KG1 (cell line): ENCODE measurements around the gene SH3PXD2B.

Experiments used
- DNase-seq: peaks from one replicate; lab custom pipeline; 2025; lab: John Stamatoyannopoulos, UW

The SH3PXD2B gene

DNA sequence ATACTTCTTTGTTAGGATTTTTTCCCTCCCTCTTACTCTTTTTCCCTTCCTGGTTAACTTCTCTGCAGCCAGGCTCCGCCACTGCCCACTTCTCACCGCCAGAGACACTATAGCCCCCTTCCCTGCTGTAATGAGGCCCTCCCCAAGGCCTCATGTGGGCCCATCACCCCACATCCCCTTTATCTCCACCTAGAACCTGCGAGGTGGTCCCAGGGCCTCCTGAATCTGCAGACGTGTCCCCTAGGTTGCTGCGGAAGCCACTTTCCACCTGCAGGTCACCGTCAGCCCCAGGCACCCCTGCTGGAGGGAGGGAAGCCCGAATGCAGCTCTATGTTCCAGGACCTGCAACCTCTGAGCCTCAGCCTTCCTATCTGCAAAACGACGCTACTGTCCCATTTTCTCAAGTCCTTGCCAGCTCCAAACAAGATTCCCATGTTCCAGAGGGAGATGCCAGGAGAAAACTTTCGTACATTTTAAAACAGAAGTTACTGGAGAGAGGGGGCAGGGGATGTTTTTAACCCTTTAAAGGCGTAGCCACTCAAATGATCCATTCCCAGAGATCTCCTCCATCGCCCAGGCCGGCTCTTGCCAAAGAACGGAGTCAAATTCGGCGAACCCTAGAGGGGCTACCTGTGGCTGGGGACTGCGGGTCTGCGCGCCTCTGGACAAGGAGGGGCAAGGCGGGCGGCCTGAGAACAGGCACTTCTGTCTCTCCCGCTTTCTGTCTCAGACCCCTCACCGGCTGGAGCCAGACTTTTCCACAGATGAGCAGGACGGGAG, 929 bp downstream of the SH3PXD2B start:
- DNase-seq = no peak

DNA sequence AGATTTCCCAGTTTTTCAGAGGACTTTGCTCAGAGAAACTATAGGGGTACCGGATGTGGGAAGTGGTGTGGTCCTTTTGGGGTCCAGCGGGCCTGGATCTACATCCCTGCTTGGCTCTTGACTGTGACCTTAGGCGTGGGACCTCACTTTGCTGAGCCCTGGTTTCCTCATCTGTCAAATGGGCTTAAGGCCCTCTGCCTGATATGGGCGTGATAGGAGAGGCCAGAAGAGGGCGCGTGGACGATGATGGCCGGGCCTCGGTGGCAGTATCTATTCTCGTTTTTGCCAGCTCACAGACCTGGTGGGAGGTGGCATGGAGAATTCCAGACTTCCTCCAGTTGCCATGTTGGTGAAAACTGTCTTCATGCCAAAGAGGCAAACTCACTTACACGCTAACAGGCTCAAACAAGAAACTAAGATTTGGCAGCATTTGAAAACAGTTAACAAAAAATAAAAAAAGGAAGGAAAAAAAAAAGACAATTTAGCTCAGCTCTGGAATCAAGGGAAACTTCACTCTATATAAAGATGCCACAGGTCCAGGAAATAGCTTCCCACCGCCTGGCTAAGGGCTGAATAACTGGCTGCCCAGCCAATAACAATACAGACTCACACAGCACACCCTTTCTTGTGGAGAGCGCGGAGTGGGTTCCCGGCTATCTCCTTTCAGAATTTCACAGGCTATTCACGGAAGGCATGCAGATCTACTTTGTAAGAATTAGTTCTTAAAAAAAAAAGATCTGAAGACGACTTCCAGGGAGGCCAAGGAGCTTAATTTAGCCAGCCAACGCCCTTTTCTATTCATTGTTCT, 1.7 kb downstream of the SH3PXD2B start:
- no peak for DNase-seq

DNA sequence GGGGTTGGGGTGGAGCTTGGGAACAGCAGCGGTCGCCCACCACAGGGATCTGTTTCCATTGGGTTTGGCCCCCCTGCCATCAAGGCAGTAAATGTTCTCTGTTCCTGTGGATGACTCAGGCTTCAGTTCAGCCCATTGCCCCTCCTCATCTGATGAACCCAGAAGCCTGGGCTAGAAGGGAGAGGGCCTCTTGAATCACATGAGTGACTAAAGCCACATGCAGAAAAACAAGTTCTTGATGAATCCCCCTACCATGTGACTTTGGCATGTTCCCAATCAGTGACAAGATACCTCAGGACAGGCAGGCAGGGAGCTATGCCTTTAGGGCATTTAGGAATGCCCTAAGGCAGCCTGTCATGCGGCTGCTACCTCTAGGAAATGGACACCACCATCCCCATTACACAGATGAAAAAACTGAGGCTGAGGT, 2.5 kb downstream of the SH3PXD2B start:
- DNase-seq = no peak

DNA sequence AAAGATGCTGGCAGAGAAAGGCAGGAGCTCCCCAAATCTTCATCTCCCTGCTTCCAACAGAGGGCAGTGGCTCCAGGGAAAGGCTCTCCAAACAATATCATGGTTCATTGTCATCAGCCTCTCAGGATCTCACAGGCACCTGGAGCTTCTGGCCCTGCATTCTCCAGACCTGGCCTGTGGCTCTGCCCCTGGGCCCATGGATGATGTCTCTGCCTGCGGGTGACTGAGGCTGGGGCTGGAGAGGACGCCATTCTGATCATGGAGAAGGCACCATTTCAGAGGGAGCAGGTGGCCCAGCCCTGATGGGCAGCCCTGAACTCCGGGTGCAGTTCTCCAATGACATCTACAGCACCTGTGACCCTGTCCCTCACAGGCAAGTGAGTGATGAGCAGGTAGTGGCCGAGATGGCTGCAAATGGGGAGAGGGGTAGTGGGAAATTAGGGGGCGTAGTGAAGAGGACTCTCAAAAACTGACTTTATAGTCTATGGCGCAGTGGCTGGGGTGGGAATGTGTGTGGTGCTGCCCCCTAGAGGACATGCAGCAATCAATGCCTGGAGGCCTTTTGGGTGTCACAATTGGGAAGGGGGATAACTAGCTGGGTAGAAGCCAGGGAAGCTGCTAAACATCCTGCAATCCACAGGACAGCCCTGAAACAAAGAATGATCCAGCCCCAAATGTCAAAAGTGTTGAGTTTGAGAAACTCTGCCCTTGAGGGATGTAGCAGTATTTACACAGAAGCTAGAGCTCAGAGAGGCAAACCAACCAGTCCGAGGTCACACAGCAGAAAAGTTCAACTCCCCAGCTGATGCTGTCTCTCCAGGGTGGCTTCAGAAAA, 3.2 kb downstream of the SH3PXD2B start:
- peak; percentile 27 for DNase-seq

DNA sequence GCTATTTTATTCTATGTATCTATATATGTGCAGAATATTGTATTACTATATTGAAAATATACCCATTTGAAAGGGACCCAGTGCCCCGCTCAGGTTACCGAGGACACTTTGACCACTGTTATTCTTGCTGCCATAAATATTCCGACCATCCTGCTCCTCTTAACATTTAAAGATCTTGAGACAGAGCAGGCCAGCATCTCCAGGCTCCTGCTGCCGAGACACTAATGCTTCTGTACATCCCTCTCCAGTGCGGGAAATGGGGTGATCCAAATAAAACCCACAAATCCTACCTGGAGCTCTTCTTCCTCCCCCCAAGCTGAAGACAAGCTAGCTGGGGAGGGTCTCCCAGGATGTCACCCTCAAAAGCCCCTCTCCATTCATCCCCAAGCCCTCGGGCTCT, 3.9 kb downstream of the SH3PXD2B start:
- DNase-seq = no peak

DNA sequence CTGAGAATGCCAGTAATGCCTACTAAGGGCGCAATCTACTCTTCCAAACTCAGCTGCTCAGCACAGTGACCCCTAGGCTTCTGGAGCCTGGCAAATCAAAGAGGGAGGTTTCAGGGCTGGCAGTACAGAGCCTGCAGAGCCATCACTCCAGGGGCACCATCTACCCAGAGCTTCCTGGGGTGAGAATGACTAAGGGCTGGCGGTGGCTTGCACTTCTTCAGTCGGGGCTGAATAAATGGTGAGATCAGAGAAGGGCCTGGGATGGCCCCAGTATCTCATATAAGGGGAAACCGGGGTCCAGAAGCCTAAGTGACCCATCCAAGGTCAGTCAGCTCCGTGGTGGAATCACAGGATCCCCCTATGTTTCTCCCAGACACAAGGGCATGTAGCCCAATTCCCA, 5.3 kb downstream of the SH3PXD2B start:
- DNase-seq = no peak

DNA sequence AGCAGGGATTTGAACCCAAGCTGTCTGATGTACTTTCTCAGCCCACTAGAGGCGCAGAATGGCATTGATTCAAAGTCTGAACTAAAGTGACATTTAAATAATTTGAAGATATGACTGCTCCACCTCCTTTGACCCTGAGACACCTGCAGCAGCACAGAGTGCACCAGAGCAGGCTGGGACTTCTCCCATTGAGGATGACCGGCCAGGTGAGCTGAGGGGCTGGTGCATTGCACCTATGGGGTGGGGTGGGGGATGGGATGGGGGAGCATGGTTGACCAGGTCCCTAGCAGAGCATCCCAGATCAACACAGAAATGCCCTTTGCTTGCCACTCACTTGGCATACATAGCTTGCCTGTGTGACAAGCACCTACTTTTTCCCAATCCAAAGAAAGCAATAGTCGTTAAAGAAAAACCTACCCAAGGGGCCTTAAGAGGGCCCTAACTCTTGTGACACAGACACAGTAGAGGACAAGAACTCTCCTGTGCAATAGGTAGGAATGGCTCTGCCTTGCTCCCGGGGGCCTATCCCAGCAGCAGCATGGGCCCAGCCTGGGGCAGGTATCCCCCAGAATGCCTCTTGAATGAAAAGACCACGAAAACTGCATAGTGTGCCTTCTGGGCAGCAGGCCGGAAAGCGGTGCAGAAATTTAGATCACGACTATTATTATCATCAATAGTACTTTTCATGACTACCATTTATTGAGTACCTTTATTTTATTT, 6.5 kb downstream of the SH3PXD2B start:
- no peak for DNase-seq

DNA sequence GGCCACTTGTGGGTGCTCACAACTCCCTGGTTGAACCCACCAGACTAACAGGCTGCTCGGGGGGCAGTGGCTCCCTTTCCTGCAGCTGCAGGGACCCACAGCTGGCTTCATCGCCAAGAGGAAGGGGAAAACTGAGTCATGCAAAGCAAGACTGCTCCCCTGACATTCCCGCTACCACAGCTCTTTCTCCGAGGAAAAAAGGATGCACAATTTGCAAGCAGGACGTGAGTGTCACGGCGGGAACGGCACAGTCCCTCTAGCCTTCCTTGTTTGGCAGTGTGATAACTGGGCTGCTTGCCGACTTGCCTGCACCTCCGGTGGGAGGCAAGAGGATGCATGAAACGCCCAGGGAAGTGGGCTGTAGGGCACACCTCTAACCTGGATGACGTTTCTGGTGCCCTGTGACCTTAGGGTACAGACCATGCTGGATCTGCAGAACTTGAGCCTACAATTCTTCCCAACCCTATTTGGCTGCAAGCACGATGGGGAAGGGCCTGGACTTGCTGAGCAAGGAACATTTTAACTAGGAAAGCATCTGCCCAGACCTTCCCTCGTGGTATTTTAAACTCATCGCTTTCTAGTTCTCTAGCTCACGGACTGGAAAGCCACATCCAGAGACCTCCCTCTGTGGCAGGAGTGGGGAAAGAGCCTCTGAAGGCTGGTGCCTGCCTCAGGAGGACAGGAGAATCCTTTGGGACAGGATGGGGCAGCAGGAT, 7.8 kb downstream of the SH3PXD2B start:
- no peak for DNase-seq

DNA sequence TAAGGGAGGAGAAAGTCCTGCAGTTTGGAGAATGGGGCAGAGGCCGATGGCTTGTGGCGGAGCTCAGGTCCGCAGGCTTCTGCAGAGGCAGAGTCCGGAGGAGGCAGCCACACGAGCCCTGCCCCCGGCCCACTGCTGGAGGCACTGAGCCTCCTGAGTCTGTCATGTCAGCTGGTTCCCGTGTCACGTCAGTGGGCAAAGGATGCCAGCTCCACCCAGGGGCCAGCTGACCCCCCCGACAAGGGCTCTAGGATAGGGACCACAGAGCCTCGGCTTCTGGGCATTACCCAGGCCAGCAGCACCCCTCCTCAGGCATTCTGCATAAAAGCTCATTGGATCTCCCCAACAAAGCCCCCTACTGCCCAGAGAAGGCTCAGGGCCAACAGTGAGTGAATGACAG, 8.5 kb downstream of the SH3PXD2B start:
- no peak for DNase-seq

DNA sequence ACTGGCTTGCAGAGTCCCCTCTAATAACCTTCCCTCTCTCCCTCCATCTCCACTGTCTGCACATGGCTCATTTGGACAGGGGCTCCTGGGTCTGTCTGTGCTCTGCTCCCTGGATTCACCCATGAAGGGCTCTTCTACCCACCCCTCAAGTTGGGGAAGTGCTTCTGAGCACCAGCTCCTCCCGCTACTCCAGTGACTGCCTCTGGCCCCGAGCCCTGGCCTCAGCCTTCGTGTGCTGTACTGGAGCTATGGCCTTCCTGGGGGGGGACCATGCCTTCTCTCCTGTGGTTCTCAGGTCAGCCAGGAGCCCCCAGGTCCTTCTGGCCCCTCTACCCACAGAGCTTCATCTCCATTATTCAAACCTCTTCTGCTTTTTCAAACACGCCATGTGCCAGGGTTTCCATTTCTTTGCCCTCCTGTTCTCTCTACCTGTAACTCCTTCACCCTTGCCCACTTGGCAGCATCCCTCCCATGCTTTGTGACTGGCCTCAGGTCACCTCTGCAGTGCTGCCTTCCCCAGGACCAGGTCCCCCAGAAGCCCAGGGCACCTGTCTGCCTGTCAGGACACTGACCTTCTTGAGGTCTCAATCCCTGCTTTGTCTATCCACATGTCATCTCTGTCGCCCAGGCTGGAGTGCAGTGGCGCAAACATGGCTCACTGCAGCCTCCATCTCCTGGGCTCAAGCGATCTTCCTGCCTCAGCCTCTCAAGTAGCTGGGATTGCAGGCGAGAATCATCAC, 9.5 kb downstream of the SH3PXD2B start:
- no peak for DNase-seq

DNA sequence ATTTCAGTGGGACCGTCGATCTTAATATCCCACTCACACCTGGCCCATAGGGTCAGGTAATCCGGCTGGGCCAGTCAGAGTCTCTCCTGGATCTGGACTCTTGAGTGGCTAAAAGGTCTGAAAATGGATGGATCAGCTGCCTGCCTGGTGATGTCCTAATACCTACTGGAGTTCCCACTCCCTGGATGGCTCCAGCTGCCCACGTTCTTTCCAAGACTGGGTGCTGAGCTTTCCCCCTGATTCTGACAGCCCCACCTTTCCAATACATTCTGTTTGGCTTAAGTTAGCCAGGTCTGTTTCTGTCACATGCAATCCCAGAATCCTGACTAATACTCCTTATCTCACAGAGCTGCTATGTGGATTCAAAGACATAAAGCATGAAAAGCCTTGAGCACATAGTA, 10.2 kb downstream of the SH3PXD2B start:
- no peak for DNase-seq

DNA sequence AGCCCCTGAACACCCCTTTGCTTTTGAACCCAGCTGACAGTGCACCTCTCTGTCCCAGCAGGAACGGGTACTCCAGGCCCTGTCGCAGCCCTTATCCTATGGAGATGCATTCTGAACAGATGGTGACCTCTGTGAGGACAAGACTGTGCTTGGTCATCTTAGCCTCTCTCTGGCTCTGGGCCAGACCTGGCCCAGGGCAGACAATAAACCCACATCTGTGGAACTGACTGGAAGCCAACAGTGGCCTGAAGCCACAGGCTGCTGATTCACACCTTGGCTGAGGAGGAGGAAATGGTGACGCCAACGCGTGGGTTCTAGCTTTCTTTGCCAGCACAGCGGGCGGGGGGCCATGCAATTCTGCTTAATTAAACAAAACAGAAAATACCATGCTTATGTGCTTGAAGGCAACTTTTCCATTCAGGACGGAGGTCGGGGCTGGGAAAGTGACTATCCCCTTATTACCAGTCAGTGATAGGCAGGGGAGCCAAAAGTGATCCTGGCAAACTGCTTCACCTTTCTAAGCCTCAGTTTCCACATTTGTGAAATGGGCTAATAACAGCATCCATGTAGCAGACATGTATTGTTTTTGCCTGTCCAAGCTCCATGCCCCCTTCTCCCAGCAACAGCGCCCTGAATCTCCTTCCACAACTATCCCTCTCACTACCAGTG, 10.8 kb downstream of the SH3PXD2B start:
- peak; percentile 57 for DNase-seq

DNA sequence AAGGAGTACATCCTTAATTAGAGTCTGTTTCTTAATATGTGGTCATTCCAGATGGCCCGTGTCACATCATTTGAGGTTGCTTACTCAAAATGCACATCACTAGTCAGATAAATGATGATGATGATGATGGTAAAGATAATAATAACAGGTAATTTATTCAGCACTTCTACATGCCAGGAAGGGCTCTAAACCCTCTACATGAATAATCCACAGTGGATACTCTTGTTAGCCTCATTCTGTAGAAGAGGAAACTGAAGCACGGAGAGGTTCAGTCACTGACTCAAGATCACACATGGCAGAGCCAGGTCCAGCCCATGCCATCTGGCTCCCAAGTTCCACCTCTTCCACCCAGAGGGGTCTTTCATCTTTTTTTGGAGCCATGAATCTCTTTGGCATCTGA, 11.7 kb downstream of the SH3PXD2B start:
- DNase-seq = no peak

DNA sequence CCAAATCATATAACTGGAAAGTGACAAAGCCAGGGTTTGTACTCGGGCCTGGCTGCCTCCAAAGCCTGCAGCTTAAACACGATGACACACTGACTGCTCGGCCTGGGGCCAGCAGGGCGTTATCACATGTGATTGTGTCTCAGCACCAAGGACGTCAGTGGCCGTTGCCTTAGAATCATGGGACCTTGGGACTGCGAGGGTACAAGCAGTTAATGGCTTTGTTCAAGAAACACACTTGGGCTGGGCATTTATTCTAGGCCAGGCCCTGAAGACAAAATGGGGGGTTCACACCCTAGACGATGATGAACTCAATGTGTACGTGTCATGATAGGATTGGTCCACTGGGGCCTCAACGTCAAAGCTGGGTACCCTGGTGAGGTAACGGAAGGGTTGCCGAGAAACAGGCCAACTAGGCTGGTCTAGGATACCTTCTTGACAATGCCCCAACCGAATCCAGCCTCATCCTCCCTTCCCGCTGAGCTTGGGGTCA, 13.0 kb downstream of the SH3PXD2B start:
- DNase-seq = no peak

DNA sequence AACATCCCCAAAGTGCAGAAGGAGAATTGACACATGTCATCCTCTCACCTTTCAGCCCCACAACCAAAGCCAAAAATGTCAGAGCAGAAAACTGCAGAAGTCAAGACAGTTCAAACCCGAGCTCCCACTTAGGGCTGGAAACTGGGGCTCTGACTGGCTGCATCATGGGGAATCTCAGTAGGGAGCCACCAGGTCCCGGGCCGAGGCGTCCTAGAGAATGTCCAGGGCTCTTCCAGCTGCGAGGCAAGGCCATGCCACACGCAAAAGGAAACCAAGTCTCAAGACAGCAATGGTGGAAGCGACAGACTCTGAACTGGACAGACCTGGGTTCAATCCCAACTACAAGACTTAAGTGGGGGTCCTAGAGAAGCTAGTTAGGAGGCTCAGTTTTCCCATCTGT, 13.8 kb downstream of the SH3PXD2B start:
- DNase-seq = no peak

DNA sequence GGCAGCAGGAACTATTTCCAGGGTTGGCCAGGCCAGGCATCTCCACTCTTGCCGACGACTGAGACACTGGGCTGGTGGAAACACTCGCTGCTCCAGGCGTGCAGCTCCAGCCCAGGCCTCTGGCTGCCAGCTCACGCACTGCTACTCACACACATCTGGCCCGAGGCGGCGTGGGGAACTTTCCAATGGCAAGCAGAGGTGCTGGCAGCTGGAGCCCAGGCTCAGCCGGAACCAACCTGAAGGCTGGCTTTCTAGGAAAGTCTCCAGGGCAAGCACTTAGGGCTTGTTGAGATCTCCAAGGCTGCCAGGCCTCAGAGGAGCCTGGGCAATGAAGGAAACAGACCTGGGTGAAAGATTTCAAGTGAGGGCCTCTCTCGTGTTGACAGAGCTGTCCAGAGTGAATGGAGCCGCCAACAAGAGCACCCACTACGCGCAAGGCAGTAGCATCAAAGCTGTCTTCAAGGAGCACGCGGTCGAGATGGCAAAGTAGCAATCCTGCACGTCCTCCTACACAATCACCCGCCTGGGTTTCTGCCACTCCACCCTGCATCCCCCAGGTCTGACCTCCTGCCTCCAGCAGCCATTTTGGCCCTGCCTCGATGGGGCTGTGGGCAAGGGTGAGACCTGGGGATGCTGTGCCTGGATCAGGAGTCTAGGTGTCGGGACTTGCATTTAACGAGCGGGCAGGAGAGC, 14.4 kb downstream of the SH3PXD2B start:
- no peak for DNase-seq

DNA sequence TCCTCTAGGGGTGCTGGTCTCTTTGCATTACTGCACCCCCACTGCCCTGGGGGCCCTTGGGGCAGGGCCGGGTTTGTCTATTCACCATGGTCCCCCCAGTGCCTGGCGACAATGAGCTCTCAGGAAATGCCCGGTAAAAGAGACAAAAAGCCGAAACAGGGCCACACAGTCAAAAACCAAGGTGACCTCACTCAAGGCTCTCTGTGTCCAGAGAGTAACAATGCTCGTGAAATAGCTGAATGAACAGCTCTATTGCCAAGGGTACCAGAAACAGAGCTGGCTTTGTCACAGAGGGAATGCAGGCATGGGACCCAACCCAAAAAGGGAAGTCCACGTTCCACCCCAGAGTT, 16.0 kb downstream of the SH3PXD2B start:
- no peak for DNase-seq

DNA sequence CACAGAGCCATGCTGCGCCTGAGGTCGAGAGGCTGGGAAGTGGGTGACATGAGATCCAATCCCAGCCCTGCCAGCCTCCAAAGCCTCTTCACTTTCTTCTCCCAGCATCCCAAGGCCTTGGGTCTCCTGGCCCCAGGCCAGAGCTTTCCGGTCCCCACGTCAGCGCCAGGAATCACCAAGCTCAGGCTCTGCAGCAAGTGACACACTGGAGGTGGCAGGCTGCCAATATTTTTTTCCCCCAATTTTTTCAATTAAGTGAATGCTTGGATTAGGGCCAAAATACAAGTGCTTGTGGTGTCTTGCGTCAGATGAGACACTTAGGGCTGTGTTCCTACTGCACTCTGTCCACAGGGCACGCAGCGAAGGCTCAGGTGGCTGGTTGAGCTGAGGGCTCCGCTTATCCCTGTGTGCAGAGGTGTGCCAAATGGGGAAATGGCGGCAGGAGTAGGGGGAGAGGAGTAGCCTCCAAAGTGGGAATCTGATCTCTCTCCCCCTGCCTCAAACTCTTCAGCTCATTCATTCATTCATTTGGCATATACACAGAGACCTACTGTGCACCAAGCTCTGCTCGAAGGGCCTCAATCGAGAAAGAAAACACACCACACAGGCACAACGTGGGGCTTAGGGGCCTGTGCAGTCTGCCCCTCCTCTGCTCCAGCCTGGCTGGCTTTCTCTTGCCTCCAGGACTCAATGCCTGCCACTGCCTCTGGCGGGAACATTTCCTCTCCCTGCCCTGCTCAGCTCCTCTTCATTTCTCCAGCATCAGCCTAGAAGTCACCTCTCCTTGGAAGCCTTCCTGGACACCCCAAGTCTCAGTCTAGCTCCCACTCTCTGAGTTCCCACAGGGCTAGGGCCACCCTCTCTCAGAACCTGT, 16.6 kb downstream of the SH3PXD2B start:
- no peak for DNase-seq
